ENCODE results near the gene TYROBP.

TYROBP gene

DNA sequence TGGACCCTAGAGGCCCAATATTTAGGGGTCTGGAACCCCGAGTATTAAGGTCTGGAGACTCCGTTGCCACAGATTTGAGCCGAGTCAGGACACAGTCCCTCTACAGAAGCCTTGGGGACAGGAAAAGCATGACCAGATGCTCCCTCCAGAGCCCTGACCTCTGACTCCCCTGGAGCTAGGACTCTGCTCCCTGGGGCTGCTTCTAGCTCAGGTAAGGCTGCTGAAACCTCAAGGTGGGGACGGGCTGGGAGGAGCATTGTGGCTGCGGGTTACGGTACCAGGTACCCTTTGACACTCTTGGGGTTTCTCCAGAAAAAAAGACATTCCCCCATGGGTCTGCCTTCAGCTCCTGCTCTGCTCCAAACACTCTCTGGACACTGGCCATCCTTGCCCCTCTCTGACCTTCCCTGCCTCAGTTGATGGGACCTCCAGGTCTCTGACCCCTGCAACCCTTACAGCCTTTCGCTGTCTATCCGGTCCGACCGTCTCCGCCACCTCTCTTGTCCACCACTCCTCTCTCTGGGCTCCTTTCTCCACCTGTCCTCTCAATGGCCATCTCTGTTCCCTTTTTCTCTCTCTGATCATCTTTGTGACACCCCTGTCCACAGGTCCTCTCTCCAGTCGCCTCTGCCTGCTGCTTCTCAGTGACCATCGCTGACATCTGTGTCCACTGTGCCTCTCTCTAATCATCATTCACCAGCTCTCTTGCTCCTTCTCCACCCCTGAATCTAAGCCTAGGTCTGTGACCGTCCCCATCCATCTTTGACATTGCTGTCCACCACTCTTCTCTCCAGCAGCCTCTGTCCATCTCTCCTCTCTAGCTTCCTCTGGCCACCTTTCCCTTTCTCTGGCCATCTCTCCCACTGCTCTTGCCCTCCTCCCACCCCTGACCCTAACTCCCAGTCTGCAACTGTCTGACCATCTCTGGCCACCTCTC, 29.5 kb upstream of the TYROBP start:
- peak overlapping the region; percentile 67 for H3K4me3 ChIP-seq (ENCODE audit: low read depth, low read length)
- TF ChIP-seq, protein P1, sequence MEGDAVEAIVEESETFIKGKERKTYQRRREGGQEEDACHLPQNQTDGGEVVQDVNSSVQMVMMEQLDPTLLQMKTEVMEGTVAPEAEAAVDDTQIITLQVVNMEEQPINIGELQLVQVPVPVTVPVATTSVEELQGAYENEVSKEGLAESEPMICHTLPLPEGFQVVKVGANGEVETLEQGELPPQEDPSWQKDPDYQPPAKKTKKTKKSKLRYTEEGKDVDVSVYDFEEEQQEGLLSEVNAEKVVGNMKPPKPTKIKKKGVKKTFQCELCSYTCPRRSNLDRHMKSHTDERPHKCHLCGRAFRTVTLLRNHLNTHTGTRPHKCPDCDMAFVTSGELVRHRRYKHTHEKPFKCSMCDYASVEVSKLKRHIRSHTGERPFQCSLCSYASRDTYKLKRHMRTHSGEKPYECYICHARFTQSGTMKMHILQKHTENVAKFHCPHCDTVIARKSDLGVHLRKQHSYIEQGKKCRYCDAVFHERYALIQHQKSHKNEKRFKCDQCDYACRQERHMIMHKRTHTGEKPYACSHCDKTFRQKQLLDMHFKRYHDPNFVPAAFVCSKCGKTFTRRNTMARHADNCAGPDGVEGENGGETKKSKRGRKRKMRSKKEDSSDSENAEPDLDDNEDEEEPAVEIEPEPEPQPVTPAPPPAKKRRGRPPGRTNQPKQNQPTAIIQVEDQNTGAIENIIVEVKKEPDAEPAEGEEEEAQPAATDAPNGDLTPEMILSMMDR (IDR thresholded peaks at IDR 0.05; ENCODE audit: low read depth, low read length) = no peak

DNA sequence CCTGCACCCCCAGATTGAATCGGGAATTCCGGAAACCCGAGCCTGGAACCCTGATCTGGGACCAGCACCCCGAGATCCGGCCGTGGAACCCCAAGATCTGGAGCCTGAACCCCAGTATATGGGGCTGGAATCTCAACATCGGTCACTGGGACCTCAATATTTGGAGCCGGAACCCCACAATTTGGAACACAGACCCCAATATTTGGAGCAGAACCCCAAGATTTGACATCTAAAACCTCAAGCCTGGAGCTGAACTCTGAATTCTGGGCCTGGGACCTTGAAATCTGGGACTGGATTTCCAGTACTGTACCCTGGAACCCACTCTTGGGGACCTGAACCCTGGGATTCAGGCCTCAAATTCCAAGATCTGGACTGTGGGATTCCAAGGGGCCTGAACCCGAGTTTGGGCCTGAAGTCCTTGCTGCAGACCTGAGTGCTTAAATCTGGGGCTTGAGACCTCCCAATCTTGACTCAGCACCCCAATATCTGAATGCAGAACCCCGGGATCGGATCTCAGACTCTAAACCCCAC, 28.7 kb upstream of the TYROBP start:
- peak overlapping the region; percentile 67 for H3K4me3 ChIP-seq (ENCODE audit: low read depth, low read length)
- TF ChIP-seq, protein P1 (IDR thresholded peaks at IDR 0.05; ENCODE audit: low read depth, low read length) = no peak

DNA sequence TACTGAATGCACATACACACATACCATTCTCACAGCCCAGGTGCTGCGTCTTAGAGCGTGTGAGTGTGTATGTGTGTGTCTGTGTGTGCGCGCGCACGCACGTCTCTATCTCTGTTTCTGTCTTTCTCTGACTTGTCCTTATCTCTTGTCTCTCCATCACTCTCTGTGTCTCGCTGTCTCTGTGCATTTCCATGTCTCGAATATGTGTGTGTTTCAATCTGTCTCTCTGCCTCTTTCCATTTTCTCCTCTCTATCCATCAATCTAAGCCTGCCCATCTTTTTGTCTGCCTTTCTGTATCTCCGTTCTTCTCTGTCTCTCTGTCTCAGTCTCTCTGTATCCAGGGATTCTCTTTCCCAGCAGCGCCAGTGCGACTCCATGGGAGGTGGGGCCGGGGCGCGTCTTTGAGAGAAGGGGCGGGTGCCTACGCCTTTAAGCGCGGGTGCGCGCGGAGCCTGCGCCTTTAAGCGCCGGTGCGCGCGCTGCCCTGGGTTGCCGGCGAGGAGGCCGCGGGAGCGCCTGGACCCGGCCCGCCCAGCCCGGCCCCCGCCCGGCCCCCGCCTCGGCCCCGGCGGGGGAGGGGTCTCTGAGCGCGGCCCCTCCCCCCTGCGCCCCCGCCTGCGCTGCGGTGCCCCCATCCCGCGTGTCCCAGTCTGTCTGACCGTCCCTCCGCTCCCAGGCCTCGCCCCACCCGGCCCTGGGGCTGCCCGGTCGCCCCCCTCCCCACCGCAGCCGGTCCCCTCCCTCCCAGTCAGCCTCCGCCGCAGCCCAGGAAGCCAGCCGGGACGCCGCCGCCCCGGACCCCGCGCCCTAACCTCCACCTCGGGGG, 28.0 kb upstream of the TYROBP start, which contains the start of gene LRFN3:
LRFN3 (plus strand) TSS at position 464 of the 827 bp plus-strand sequence. CDS start 3,052 bp downstream, outside the sequence.
- H3K4me3 ChIP-seq (ENCODE audit: low read depth, low read length) = peak within 1 kb of the TSS; percentile 67
- TF ChIP-seq, protein P1 (IDR thresholded peaks at IDR 0.05; ENCODE audit: low read depth, low read length) = no peak

DNA sequence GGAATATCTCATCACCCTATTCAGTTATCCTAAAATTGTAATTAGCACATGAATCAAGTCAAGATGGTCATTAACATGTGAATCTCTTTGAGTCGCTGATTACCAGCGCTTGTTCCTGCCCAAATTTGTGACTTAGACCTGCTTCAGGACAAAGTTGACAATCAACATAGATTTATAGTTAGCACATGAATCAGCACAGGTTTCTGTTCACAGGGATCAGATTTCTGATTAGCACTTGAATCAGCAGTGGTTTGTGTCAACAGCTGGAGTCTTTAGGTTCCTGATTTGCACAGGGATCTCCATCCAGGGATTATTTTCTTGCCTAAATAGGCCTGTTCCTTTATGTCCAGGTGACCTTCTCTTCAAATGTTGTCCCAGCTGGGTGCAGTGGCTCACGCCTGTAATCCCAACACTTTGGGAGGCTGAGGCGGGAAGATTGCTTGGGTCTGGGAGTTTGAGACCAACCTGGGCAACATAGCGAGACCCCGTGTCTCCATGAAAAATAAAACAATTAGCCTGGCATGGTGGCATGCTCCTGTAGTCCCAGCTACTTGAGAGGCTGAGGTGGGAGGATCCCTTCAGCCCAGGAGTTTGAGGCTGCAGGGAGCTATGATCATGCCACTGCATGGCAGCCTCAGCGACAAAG, 24.3 kb upstream of the TYROBP start:
- TF ChIP-seq, protein P1 (IDR thresholded peaks at IDR 0.05; ENCODE audit: low read depth, low read length) = no peak
- H3K4me3 ChIP-seq (ENCODE audit: low read depth, low read length) = no peak overlapping the region

DNA sequence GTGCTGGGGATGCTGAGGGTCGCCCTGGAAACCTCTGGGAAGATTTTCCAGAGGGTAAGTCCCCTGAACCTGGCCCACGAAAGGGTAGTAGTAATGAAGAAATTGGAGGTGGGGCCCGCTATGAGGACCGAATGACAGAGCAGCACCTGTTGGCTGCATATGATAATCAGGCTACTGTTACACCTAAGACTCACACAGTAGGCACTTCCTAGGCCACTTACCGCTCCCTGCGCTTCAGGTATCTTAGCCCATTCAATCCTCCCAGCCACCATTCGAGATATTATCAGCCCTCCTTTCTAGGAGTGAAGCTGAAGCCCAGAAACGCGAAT, 23.7 kb upstream of the TYROBP start:
- TF ChIP-seq, protein P1 (IDR thresholded peaks at IDR 0.05; ENCODE audit: low read depth, low read length) = no peak
- H3K4me3 ChIP-seq (ENCODE audit: low read depth, low read length) = no peak overlapping the region

DNA sequence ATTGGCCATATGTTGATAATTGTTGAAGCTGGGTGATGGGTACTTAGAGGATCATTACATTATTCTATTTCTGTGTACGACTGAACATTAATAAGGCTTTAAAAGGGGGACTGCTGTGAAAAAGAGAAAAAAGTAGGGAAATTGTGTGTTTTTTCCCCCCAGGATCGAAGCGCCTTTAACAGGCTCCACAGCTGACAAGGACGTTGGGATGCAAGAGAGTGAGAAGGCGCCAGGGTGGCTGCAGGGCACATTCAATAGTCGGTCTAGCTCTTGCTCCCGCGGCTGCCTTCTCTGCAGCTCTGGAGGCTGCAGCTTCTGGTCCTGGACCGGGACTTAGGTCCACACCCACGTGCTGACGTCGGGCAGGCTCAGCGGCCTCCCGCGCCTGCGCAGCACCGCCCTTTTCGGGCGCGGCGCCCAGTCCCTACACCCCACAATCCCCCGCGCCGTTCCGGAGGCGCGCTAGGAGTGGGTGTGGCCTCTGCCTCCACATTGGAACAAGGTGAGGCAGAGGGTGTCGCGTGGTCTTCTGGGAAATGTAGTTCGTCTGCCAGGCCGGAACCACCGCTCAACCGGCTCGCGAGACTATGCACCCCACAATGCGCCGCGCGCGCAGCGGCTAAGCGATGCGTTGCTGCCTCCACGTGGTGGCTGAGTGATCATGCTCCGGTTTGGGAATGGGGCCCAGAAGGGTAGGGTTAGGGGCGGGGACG, 23.2 kb upstream of the TYROBP start:
- TF ChIP-seq, protein P1 (IDR thresholded peaks at IDR 0.05; ENCODE audit: low read depth, low read length) = peak; percentile 86
- peak overlapping the region; percentile 47 for H3K4me3 ChIP-seq (ENCODE audit: low read depth, low read length)
